H9 (cell line): Measurements from ENCODE around the gene FOXP4. TPM values are rescaled to one million over a fixed set of nuclear protein-coding genes. Genes with fewer than 3 reads are reported as not detected.

Experiments used
- DNase-seq: peaks from one replicate; pipeline ENCODE4 v3.0.0-alpha.2; 2017
- H2AFZ ChIP-seq: one replicate; pipeline ENCODE4 v1.6.1; 2013; ENCODE audit warnings: mild to moderate bottlenecking, low read length, control low read depth, moderate library complexity
- H2AK5ac ChIP-seq: 2 replicates; pipeline ENCODE4 v1.6.1; 2013; ENCODE audit warnings: low read length, control low read depth, mixed read lengths; ENCODE audit not compliant: insufficient read length
- H2BK120ac ChIP-seq: one replicate; pipeline ENCODE4 v1.6.1; 2013; ENCODE audit warnings: low read depth, mild to moderate bottlenecking, low read length, control low read depth, inconsistent platforms; ENCODE audit not compliant: poor library complexity, severe bottlenecking
- H2BK12ac ChIP-seq: 2 replicates; pipeline ENCODE4 v1.6.1; 2013; ENCODE audit warnings: low read length, control low read depth, mixed read lengths, low read depth; ENCODE audit not compliant: insufficient read length
- H2BK15ac ChIP-seq: 2 replicates; pipeline ENCODE4 v1.6.1; 2013; ENCODE audit warnings: low read depth, low read length, control low read depth
- H2BK20ac ChIP-seq: one replicate; pipeline ENCODE4 v1.6.1; 2013; ENCODE audit warnings: low read depth, mild to moderate bottlenecking, low read length, control low read depth, inconsistent platforms; ENCODE audit not compliant: poor library complexity, severe bottlenecking
- H2BK5ac ChIP-seq: 2 replicates; pipeline ENCODE4 v1.6.1; 2013; ENCODE audit warnings: low read length, control low read depth, mixed read lengths; ENCODE audit not compliant: insufficient read length
- H3K14ac ChIP-seq: 2 replicates; pipeline ENCODE4 v1.6.1; 2013; ENCODE audit warnings: low read length, control low read depth; ENCODE audit not compliant: insufficient read depth
- H3K18ac ChIP-seq: 2 replicates; pipeline ENCODE4 v1.6.1; 2013; ENCODE audit warnings: low read depth, mild to moderate bottlenecking, mixed read lengths, low read length, control low read depth; ENCODE audit not compliant: insufficient read length
- H3K23ac ChIP-seq: 2 replicates; pipeline ENCODE4 v1.6.1; 2013; ENCODE audit warnings: low read length, control low read depth, mixed read lengths, low read depth; ENCODE audit not compliant: insufficient read length
- H3K23me2 ChIP-seq: 2 replicates; pipeline ENCODE4 v1.6.1; 2013; ENCODE audit warnings: low read depth, mild to moderate bottlenecking, mixed read lengths, low read length, control low read depth; ENCODE audit not compliant: insufficient read length, poor library complexity, severe bottlenecking
- H3K27ac ChIP-seq: 2 replicates; pipeline ENCODE4 v1.5.1; 2013; ENCODE audit warnings: low read length, control low read depth, mixed read lengths, low read depth; ENCODE audit not compliant: insufficient read length
- H3K27me3 ChIP-seq: 2 replicates; pipeline ENCODE4 v1.6.1; 2013; ENCODE audit warnings: low read length, control low read depth, inconsistent platforms; ENCODE audit not compliant: insufficient read depth
- H3K4ac ChIP-seq: 2 replicates; pipeline ENCODE4 v1.6.1; 2013; ENCODE audit warnings: low read depth, mild to moderate bottlenecking, control low read depth, inconsistent platforms, low read length, moderate library complexity
- H3K4me1 ChIP-seq: 2 replicates; pipeline ENCODE4 v1.6.1; 2013; ENCODE audit warnings: low read length, control low read depth, inconsistent platforms; ENCODE audit not compliant: insufficient read depth
- H3K4me2 ChIP-seq: 2 replicates; pipeline ENCODE4 v1.6.1; 2013; ENCODE audit warnings: low read length, control low read depth, mixed read lengths; ENCODE audit not compliant: insufficient read length, insufficient read depth
- H3K56ac ChIP-seq: 2 replicates; pipeline ENCODE4 v1.6.1; 2013; ENCODE audit warnings: low read depth, mild to moderate bottlenecking, mixed read lengths, low read length, control low read depth; ENCODE audit not compliant: insufficient read length
- H3K79me1 ChIP-seq: 2 replicates; pipeline ENCODE4 v1.6.1; 2013; ENCODE audit warnings: low read depth, mild to moderate bottlenecking, moderate library complexity, low read length, control low read depth, inconsistent platforms; ENCODE audit not compliant: insufficient read depth, poor library complexity, severe bottlenecking
- H3K79me2 ChIP-seq: 2 replicates; pipeline ENCODE4 v1.6.1; 2013; ENCODE audit warnings: low read length, control low read depth, inconsistent platforms; ENCODE audit not compliant: insufficient read depth
- H3K9ac ChIP-seq: 2 replicates; pipeline ENCODE4 v1.6.1; 2013; ENCODE audit warnings: low read length, control low read depth, mixed read lengths; ENCODE audit not compliant: insufficient read length; ENCODE audit errors: extremely low read depth
- H3K9me3 ChIP-seq: one replicate; pipeline ENCODE4 v1.6.1; 2013; ENCODE audit warnings: low read depth, low read length, inconsistent platforms; ENCODE audit not compliant: control insufficient read depth
- H3T11ph ChIP-seq: one replicate; pipeline ENCODE4 v1.6.1; 2013; ENCODE audit warnings: mild to moderate bottlenecking, low read length, control low read depth, inconsistent platforms
- H4K20me1 ChIP-seq: one replicate; pipeline ENCODE4 v1.6.1; 2013; ENCODE audit not compliant: control insufficient read depth, insufficient read length, insufficient read depth
- H4K5ac ChIP-seq: 2 replicates; pipeline ENCODE4 v1.6.1; 2013; ENCODE audit warnings: low read depth, mild to moderate bottlenecking, mixed read lengths, low read length, control low read depth; ENCODE audit not compliant: insufficient read length
- H4K8ac ChIP-seq: replicated peaks from 2 replicates; pipeline ENCODE4 v1.6.1; 2013; ENCODE audit warnings: low read length, control low read depth, mixed read lengths, low read depth; ENCODE audit not compliant: insufficient read length
- H4K91ac ChIP-seq: 2 replicates; pipeline ENCODE4 v1.6.1; 2013; ENCODE audit warnings: low read depth, mild to moderate bottlenecking, moderate library complexity, mixed read lengths, low read length, control low read depth; ENCODE audit not compliant: insufficient read length
- H3K27ac Mint-ChIP-seq, 3 experiments: 2 replicates in 2 of 3; 3 replicates in 1 of 3; pipeline ENCODE4 v1.8.0; 2020 to 2021; ENCODE audit warnings: mixed read lengths in 3 of 3, mild to moderate bottlenecking in 1 of 3, moderate library complexity in 1 of 3
- H3K27me3 Mint-ChIP-seq: 2 replicates; pipeline ENCODE4 v1.8.0; 2021; ENCODE audit warnings: low read depth, mild to moderate bottlenecking, moderate library complexity, mixed read lengths
- H3K36me3 Mint-ChIP-seq, 3 experiments: 2 replicates in 2 of 3; 3 replicates in 1 of 3; pipeline ENCODE4 v1.8.0; 2020 to 2021; ENCODE audit warnings: low read depth in 3 of 3, mixed read lengths in 3 of 3; ENCODE audit not compliant: insufficient read depth in 1 of 3
- H3K4me1 Mint-ChIP-seq, 2 experiments: 2 replicates each; pipeline ENCODE4 v1.8.0; 2020; ENCODE audit warnings: mixed read lengths in 2 of 2
- H3K4me3 Mint-ChIP-seq, 2 experiments: 2 replicates in 1 of 2; 3 replicates in 1 of 2; pipeline ENCODE4 v1.8.0; 2020 to 2021; ENCODE audit warnings: mild to moderate bottlenecking in 2 of 2, mixed read lengths in 2 of 2, moderate library complexity in 1 of 2
- H3K9me3 Mint-ChIP-seq, 2 experiments: 2 replicates in 1 of 2; 3 replicates in 1 of 2; pipeline ENCODE4 v1.8.0; 2020; ENCODE audit warnings: mild to moderate bottlenecking in 2 of 2, mixed read lengths in 2 of 2, moderate library complexity in 1 of 2
- WGBS: extraction: QIAGEN DNeasy Blood & Tissue Kit; methylation state at CpG from one replicate; pipeline ENCODE4 v1.1.7; 2013; ENCODE audit warnings: missing lambda C conversion rate, low lambda C conversion rate, mixed read lengths; ENCODE audit not compliant: insufficient read length; ENCODE audit errors: extremely low coverage; 5-methylcytosine and 5-hydroxymethylcytosine counted together
- total RNA-seq: library from RNA; stranded (reverse); gene quantifications from 2 replicates; pipeline ENCODE4 v1.2.1, GENCODE V29; 2021
- TF ChIP-seq, protein P1 (sequence below): fragments of 200-600 bp; sonication (generic); conservative IDR thresholded peaks from 3 replicates; pipeline ENCODE4 v1.8.0; 2021; ENCODE audit warnings: antibody characterized with exemption, mild to moderate bottlenecking

FOXP4 gene
- total RNA-seq, 1 experiment from 2014 or later: 18.2 TPM

DNA sequence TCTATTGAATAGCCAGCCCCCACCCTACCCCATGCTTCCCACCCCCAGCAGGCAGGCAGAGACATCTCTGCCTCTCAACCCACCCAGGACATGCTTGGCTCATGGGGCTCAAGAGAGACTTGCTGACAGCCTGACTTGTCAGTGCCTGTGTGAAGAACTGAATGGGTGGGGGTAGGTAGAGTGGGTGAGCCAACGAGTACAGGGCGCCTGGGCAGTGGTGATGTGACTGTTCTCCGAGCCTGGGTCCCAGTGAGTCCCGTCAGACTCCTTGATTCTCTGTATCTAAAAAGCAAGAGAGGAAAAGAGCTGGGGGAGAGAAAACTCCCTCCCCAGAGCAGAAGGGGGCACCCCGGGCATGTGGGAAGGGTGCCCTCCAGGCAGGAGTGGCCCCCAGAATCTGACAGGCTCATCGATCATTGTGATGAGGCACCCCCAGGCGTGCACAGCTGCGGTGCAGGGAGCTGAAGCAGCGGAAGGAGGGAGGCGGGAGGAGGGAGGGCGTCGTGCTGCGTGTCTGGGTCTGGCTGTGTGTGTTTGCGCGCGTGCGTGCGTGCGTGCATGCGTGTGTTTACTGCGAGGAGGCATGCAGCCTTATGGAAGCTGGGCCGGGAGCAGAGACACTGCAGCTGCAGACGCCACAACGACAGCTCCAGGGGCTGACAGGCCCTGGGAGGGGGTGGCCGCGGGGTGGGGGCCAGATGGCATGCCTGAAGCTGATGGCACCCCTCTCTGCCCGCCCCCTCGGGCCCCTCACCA lies 40.2 kb downstream of the FOXP4 start:
- no peak overlapping the region for H4K5ac ChIP-seq
- H3K9ac ChIP-seq: no peak overlapping the region

More for the DNA sequence above, 40.2 kb downstream of the FOXP4 start:
- WGBS: no CpG with 5 or more reads among the region's 28 CpGs
- no peak overlapping the region for H2BK20ac ChIP-seq
- H2BK120ac ChIP-seq: no peak overlapping the region
- no peak overlapping the region for H3K18ac ChIP-seq
- no peak for DNase-seq
- H3K36me3 Mint-ChIP-seq: peaks cover 5 to 26% (median 15%) of the 10 kb centered on the region in 3 experiments; a peak in 6 of 7 replicates
- no peak overlapping the region for H3K4me2 ChIP-seq
- H3K4me3 Mint-ChIP-seq: no peak overlapping the region; a peak in 1 of 5 replicates
- H3K4me1 Mint-ChIP-seq: peaks cover 29 to 65% of the 10 kb centered on the region in 2 experiments
- H3K27ac Mint-ChIP-seq: 0 out of 7 replicates have a peak overlapping the region, but pooled peaks of 1 of the 3 experiments have one; percentile 40
- H3K27ac ChIP-seq: no peak overlapping the region
- peaks cover 15% of the 10 kb centered on the region for H3K27me3 Mint-ChIP-seq
- no peak overlapping the region for H3T11ph ChIP-seq
- H4K91ac ChIP-seq: no peak overlapping the region
- no peak overlapping the region for H2AK5ac ChIP-seq
- H3K9me3 ChIP-seq: no peaks in the 10 kb centered on the region
- no peaks in the 10 kb centered on the region for H3K27me3 ChIP-seq
- no peak overlapping the region for H4K8ac ChIP-seq
- no peaks in the 10 kb centered on the region for H3K23me2 ChIP-seq
- H4K20me1 ChIP-seq: no peaks in the 10 kb centered on the region
- H3K56ac ChIP-seq: no peak overlapping the region
- no peak overlapping the region for H3K23ac ChIP-seq
- TF ChIP-seq, protein P1, sequence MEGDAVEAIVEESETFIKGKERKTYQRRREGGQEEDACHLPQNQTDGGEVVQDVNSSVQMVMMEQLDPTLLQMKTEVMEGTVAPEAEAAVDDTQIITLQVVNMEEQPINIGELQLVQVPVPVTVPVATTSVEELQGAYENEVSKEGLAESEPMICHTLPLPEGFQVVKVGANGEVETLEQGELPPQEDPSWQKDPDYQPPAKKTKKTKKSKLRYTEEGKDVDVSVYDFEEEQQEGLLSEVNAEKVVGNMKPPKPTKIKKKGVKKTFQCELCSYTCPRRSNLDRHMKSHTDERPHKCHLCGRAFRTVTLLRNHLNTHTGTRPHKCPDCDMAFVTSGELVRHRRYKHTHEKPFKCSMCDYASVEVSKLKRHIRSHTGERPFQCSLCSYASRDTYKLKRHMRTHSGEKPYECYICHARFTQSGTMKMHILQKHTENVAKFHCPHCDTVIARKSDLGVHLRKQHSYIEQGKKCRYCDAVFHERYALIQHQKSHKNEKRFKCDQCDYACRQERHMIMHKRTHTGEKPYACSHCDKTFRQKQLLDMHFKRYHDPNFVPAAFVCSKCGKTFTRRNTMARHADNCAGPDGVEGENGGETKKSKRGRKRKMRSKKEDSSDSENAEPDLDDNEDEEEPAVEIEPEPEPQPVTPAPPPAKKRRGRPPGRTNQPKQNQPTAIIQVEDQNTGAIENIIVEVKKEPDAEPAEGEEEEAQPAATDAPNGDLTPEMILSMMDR: no peak
- no peaks in the 10 kb centered on the region for H3K9me3 Mint-ChIP-seq
- H3K79me2 ChIP-seq: no peaks in the 10 kb centered on the region
- no peak overlapping the region for H3K4ac ChIP-seq
- no peak overlapping the region; the same call in 1 of the 2 replicates for H3K14ac ChIP-seq
- no peak overlapping the region for H2BK5ac ChIP-seq
- no peak overlapping the region for H2BK12ac ChIP-seq
- peaks cover 2% of the 10 kb centered on the region; the same call in 1 of the 2 replicates for H3K4me1 ChIP-seq
- no peaks in the 10 kb centered on the region for H3K79me1 ChIP-seq
- H2AFZ ChIP-seq: no peak overlapping the region
- H2BK15ac ChIP-seq: no peak overlapping the region
